CD4-positive, alpha-beta T cell (primary cell): Measurements from ENCODE around the gene PRSS22. TPM values are rescaled to one million over a fixed set of nuclear protein-coding genes. Genes with fewer than 3 reads are reported as not detected.
A peak's percentile ranks its signal among the peaks of the same experiment; 100 is the strongest.

Source experiments
- ATAC-seq: fragments of 200-7000 bp; cut with Tn5 transposase; one replicate; pipeline ENCODE4 v1.10.0; 2022; ENCODE audit warnings: mild to moderate bottlenecking; ENCODE audit not compliant: poor library complexity
- CTCF ChIA-PET: fragments of 350-600 bp; sonication (Branson Sonifier 250); formaldehyde crosslinking; loops from one replicate; lab custom pipeline; 2021; ENCODE audit warnings: antibody characterized with exemption, inconsistent platforms; lab: Charles Lee
- POLR2A ChIA-PET: fragments of 350-600 bp; sonication (Branson Sonifier 250); formaldehyde crosslinking; loops from one replicate; lab custom pipeline; 2021; ENCODE audit warnings: antibody characterized with exemption, inconsistent platforms; lab: Charles Lee
- DNase-seq, 14 experiments: peaks; one replicate each; pipeline ENCODE4 v3.0.0-alpha.2; 2013 to 2020; ENCODE audit warnings: mixed read lengths in 2 of 14
- H3K27ac ChIP-seq, 2 donors: one replicate each; pipeline versions ENCODE4 v1.5.1 to v1.7.0; 2013; ENCODE audit warnings: low read length in 2 of 2, low read depth in 1 of 2, mild to moderate bottlenecking in 1 of 2
- H3K27me3 ChIP-seq, 2 experiments: 1 replicate in 1 of 2; 2 replicates in 1 of 2; pipeline versions ENCODE4 v1.6.1 to v1.7.0; 2013; ENCODE audit warnings: low read length in 2 of 2, control low read depth in 1 of 2, mild to moderate bottlenecking in 1 of 2, moderate library complexity in 1 of 2; ENCODE audit not compliant: insufficient read depth in 2 of 2, control insufficient read depth in 1 of 2
- H3K36me3 ChIP-seq: one replicate; pipeline ENCODE4 v1.6.1; 2013; ENCODE audit warnings: low read length, control low read depth; ENCODE audit not compliant: insufficient read depth
- H3K4me1 ChIP-seq: one replicate; pipeline ENCODE4 v1.6.1; 2013; ENCODE audit warnings: low read length, control low read depth; ENCODE audit not compliant: insufficient read depth
- H3K4me3 ChIP-seq: one replicate; pipeline ENCODE4 v1.5.1; 2013; ENCODE audit warnings: mild to moderate bottlenecking, low read length, moderate library complexity
- H3K9me3 ChIP-seq, 2 experiments: 1 replicate in 1 of 2; 2 replicates in 1 of 2; pipeline versions ENCODE4 v1.6.1 to v1.7.0; 2013; ENCODE audit warnings: low read length in 2 of 2, mild to moderate bottlenecking in 2 of 2, control low read depth in 1 of 2, moderate library complexity in 1 of 2; ENCODE audit not compliant: control insufficient read depth in 1 of 2, insufficient read depth in 1 of 2
- H3K27ac Mint-ChIP-seq: one replicate; pipeline ENCODE4 v1.8.0; 2020; ENCODE audit warnings: mixed read lengths
- H3K27me3 Mint-ChIP-seq: one replicate; pipeline ENCODE4 v1.8.0; 2021; ENCODE audit warnings: mixed read lengths
- H3K36me3 Mint-ChIP-seq: one replicate; pipeline ENCODE4 v1.8.0; 2021; ENCODE audit warnings: low read depth, mixed read lengths
- H3K4me1 Mint-ChIP-seq: one replicate; pipeline ENCODE4 v1.8.0; 2021; ENCODE audit warnings: low read depth, mixed read lengths
- H3K4me3 Mint-ChIP-seq: one replicate; pipeline ENCODE4 v1.8.0; 2020; ENCODE audit warnings: mild to moderate bottlenecking, mixed read lengths
- H3K9me3 Mint-ChIP-seq: one replicate; pipeline ENCODE4 v1.8.0; 2020; ENCODE audit warnings: mixed read lengths
- CTCF ChIP-seq: fragments of 200-600 bp; IDR thresholded peaks from one replicate; pipeline ENCODE4 v1.8.0; 2022; ENCODE audit warnings: antibody characterized with exemption, mild to moderate bottlenecking
- intact Hi-C, 2 experiments: fragments of 100-400 bp; cut with DNase I in 1 of 2; cut with micrococcal nuclease in 1 of 2; formaldehyde crosslinking; loops; one replicate each; pipeline versions ENCODE4 v1.15.1 to v1.9.0; 2023 to 2025; cut with DNase I, micrococcal nuclease
- total RNA-seq, 174 experiments: library from RNA in 2 of 174; stranded (reverse) in 2 of 174; gene quantifications; one replicate each; pipeline ENCODE4 v1.2.3 and lab custom pipeline; 2021 to 2026

The PRSS22 gene
- total RNA-seq, 2 experiments from 2014 or later, result 0.93 to 1.1 TPM

- Mint-ChIP-seq H3K27ac (peak overlapping the region; percentile 69), H3K4me1 (peaks cover 32% of the 10 kb centered on the region), H3K4me3 (no peak overlapping the region), H3K36me3 (no peaks in the 10 kb centered on the region), H3K9me3 (no peaks in the 10 kb centered on the region), H3K27me3 (peaks cover 8% of the 10 kb centered on the region)
- Histone ChIP-seq H3K9me3 (peaks cover 0 to 9% of the 10 kb centered on the region in 2 experiments), H3K36me3 (no peaks in the 10 kb centered on the region), H3K4me1 (peaks cover 46% of the 10 kb centered on the region), H3K4me3 (peak overlapping the region; percentile 36), H3K27ac (peak overlapping the region; percentile 48 to 76), H3K27me3 (no peaks in the 10 kb centered on the region)
- TF ChIP-seq CTCF, result no peak
- ATAC-seq, result peak; percentile 15
- CTCF ChIA-PET, result interaction anchor here (1.7 kb wide), 1 partner anchor 26 kb away, joined by 12 read pairs; no protein-coding TSS in a partner anchor
- POLR2A ChIA-PET, result interaction anchor here (1.2 to 1.8 kb wide), 2 partner anchors 26 to 41 kb away, joined by 4 to 8 read pairs; partner anchors contain the start of gene FLYWCH2
- intact Hi-C loops, result no loop called here
- DNase-seq, result peak in 3 of 14 experiments; percentile 30 to 33 (median 32)
Observed at GRCh38 chr16:2841606-2842339, 16.2 kb downstream of the PRSS22 start.

GRCh38 chr16:2840914-2841313 lies 17.1 kb downstream of the PRSS22 start:
- ATAC-seq, result no peak

More at GRCh38 chr16:2840914-2841313, 17.1 kb downstream of the PRSS22 start:
- peaks cover 8% of the 10 kb centered on the region for H3K27me3 Mint-ChIP-seq
- H3K4me3 Mint-ChIP-seq, result no peak overlapping the region
- ChIA-PET POLR2A (no interaction called here), CTCF (no interaction called here)
- Histone ChIP-seq H3K27me3 (no peaks in the 10 kb centered on the region), H3K4me1 (peaks cover 46% of the 10 kb centered on the region), H3K27ac (no peak overlapping the region), H3K9me3 (peaks cover 0 to 9% of the 10 kb centered on the region in 2 experiments), H3K4me3 (no peak overlapping the region), H3K36me3 (no peaks in the 10 kb centered on the region)
- H3K36me3 Mint-ChIP-seq, result no peaks in the 10 kb centered on the region
- H3K27ac Mint-ChIP-seq, result no peak overlapping the region
- peak in 1 of 14 experiments; percentile 30 for DNase-seq
- H3K4me1 Mint-ChIP-seq, result peaks cover 32% of the 10 kb centered on the region
- no peaks in the 10 kb centered on the region for H3K9me3 Mint-ChIP-seq
- no peak for TF ChIP-seq CTCF
- intact Hi-C loops, result no loop called here
